DMS114 treated with DMSO at 0.1 percent for 48 hours (cell line): ENCODE measurements around the gene OSTM1.
"Not testable (repeated sequence)": the region's sequence is repeated elsewhere in the genome, so short reads cannot be mapped to it uniquely, and the experiment has no call there.

Experiments used
- DNase-seq: peaks from one replicate; lab custom pipeline; 2025; ENCODE audit not compliant: unreplicated experiment; lab: John Stamatoyannopoulos, UW

Gene OSTM1

DNA sequence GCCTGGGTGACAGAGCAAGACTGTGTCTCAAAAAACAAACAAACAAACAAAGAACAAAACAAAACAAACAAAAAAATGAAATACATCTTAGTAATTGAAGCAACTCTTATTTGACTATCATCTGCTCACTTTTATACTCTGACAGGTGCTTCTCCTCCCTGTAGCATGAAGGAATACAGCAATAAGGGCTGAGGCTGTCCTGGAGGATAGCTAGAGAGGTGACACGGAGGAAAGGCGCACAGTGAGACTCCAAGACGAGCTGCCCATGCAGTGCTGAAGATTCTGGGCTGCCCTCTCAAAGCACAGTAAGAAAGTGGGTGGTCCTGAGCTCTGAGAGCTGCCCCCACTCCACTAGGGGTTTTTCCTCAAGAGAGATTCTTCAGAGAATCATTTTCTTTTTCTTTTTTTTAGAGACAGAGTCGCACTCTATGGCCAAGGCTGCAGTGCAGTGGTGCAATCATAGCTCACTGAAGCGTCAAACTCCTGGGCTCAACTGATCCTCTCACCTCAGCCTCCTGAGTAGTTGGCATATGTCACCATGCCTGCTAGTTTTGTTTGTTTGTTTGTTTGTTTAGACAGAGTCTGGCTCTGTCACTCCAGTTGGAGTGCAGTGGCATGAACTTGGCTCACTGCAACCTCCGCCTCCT lies 50.0 kb downstream of the OSTM1 start:
- no peak for DNase-seq

DNA sequence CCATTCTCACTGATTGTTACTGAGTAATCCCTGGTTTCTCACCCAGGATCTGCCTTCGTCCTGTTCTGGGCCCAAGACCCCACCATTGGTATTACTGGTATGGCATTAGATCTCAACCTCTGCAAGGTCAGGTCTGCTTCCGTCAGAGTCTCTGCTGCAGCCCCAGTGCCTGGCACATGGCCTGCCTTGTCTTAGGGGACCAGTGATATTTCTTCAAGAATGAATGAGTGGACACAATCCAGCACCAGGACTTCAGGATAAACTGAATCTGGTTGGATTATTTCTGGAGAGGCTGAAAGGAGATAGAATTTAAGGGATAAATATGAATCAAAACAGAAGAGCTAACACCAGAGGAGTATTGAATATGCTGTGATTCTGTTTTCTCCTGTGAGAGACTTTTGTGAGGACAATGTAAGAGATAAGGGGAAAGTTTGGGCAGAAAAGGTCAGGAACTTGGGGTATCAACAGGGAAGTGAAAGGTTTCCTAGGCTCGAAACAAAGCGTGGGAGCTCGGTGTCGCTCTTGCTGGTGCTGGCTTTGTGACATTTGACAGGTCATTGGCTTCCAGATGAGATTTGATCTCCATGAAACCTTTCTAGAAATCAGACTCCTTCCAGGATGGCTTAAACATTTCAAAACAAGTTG lies 53.9 kb downstream of the OSTM1 start:
- DNase-seq, result no peak

DNA sequence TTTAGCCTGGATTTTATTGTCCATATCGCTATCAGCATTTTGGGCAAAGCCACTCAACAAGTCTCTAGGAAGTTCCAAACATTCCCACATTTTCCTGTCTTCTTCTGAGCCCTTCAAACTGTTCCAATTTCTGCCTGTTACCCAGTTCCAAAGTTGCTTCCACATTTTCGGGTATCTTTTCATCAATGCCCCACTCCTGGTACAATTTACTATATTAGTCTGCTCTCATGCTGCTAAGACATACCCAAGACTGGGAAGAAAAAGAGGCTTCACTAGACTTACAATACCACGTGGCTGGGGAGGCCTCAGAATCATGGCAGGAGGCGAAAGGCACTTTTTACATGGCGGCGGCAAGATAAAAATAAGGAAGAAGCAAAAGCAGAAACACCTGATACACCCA lies 58.3 kb downstream of the OSTM1 start:
- DNase-seq, result not testable (repeated sequence)

DNA sequence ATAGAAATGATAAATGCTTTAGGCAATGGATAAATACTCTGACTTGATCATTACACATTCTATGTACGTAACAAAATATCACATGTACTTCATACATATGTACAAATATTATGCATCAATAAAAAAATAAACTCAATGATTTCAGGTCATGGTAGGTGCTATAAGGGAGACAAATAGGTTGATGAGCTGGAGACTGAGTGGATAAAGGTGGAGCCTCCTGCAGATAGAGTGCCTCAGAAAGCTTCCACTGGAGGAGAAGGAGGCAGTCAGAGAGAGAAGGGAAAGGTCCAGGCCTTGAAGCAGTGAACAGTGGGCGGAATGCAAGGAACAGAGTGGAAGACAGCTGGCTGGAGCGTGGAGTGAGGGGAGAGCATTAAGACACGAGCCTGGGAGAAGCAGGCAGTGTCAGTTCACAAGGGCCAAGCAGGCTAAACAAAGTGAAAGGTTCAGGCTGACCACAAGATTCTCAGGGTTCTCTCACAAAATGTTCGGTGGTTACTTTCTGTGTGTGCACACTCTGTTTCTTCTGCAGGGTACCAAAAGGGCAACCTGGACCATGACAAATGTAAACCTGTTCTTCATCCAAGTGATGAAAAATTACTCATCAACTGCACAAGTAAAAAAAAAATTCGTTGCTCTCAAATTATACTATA lies 60.6 kb downstream of the OSTM1 start:
- DNase-seq, result no peak

DNA sequence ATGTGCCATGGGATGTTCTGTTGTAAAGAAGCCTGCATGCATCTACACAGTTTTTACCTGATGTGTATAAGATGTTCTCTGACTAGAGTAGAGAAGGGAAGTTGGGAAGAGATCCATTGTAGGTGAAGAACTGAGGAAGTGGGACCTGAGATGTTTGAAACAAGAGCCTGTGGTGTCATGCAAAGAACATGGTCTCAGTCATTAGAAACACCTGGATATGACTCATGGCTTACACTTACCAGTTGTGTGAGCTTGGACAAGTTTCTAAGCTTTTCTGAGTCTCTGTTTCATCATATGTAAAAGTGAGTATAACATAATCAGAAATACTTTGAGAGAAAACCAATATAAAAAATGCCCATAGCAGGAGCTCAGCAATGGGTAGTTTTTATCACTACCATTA lies 64.6 kb downstream of the OSTM1 start:
- DNase-seq, result no peak

DNA sequence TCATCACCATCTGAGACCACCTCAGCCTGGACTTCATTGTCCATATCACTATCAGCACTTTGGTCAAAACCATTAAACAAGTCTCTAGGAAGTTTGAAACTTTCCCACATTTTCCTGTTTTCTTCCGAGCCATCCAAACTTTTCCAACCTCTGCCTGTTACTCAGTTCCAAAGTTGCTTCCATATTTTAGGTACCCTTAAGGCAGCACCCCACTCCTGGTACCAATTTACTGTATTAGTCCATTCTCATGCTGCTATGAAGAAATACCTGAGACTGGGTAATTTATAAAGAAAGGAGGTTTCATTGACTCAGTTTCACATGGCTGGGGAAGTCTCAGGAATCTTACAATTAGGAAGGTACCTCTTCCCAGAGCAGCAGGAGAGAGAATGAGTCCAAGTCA lies 65.3 kb downstream of the OSTM1 start:
- not testable (repeated sequence) for DNase-seq

DNA sequence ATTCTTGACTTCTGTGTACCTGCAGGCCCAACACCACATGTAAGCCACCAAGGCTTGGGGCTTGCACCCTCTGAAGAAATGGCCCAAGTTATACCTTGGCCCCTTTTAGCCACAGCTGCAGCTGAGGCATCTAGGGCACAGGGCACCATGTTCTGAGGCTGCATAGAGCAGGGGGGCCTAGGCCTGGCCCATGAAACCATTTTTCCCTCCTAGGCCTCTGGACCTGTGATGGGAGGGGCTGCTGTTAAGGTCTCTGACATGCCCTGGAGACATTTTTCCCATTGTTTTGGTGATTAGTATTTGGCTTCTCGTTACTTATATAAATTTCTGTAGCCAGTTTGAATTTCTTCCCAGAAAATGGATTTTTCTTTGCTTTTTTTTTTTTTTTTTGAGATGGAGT lies 66.2 kb downstream of the OSTM1 start:
- DNase-seq, result no peak

DNA sequence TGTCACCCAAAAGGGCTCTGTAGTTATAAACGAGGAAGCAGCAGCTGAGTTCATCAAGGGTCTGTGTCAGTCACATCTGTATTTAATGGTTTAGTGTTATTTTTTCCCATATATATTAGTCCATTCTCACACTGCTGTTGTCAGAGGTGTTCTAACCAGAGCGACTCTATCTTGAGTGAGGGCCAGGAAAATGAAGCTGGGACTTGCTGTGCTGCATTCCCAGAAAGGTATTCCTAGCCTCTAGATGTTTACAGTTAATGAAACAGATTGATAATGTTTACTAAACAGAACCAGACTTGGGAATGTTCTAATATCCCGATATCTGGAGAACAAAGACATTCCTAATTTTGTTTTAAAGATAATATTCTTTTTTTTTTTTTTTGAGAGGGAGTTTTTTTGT lies 68.6 kb downstream of the OSTM1 start:
- DNase-seq, result no peak

DNA sequence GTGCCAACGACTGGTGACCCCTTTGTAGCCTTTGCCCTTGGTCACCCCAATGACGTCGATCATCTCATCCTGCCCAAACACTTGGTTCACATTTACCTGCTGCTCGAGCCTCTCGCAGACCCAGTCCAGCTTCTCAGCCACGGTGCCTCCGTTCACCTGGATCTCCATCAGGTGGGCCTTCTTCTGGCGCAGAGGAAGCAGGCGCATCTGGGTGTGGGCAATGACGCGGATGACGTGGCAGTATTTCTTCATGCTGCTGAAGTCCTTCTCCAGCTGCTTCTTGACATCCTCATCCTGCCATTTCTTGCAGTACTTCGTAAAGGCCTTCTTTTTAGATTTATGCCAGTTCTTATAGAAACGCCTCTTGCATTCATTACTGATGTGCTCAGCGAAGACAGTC lies 69.7 kb downstream of the OSTM1 start:
- DNase-seq, result no peak

DNA sequence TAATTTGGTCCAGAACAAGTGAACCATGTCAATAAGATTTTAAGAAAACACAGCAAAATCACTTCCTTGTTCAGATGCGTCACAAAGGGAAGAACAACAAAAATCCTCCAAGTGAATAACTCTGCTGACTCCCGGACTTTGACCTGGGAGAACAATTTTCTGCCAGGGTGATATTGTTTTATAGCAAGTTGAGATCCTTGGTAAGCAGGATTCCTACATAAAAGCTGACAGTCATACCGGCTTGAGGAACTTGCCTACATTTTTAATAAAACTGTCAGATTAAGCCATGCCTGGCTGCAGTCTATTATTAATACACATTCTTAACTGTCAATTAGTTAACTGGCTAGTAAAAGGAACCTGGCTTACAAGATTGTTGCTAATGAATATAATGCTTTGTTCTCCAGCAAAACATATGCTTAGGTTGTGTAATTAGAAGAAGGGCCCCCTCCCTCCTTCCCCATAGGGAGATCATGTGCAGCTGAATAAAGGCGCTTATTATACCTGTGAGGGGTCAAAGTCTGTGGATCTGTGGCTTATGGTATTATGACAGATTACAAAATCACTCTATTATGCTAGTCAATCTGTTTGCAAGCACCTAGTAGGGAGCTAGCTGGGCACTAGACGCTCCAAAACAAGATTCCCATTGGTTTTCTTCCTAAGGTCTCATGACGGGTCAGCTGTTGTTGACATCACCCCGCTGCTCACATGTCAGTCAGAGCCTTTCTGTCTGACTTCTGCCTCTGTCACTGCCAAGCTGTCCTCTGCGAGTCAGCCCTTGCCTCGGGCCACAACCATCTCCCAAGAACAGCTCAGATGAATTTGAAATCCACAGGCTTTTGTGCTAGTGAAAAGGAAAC lies 71.9 kb downstream of the OSTM1 start:
- DNase-seq, result no peak

DNA sequence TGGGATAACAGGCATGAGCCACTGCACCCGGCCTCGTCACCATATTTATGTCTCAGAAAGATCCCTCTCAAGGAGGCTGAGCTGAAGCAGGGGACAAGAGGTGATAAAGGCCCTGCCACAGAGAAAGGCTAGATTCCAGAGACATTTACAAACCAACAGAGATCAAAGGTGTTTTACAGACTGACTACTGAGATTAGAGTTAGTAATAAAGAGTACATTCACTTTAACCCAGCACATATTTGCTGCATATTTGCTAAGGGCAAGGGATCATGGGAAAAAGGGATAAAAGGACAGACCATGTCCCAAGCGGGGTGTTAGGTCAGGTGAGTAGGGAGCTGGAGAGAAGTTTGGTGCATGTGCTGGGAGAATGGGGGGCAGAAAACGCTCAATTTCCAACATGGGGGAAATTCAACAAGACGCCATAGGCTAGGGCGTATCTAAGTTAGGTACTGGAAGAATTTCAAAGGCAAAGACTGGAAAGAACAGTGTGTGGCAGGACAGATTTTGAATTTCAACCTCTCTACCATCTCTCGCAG lies 72.8 kb downstream of the OSTM1 start:
- no peak for DNase-seq

DNA sequence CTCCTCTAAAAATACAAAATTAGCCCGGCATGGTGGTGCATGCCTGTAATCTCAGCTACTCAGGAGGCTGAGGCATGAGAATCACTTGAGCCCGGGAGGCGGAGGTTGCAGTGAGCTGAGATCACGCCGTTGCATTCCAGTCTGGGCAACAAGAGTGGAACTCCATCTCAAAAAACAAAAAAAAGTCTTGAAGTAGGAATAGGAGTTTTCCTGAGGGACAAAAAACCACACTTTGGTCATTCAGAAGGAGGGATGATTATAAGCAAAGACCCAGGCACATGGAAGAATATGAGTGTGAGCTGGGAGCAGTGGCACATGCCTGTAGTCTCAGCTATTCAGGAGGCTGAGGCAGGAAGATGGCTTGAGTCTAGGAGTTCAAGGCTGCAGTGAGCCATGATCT lies 74.3 kb downstream of the OSTM1 start:
- DNase-seq, result not testable (repeated sequence)

DNA sequence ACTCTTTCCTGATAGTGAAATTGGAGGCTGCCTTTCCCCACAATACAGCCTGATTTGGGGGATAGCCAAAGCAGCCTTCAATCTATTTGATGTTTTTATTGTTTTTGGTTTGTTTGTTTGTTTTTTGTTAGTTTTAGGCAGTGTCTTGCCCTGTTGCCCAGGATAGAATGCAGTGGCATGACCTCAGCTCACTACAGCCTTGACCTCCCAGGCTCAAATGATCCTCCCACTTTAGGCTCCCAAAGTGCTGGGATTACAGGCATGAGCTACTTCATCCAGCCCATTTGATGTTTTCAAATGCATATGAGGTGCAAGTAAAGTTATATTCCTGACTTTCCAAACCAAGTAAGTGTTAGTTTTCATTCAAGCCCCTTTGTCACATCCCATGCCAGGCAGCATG lies 75.2 kb downstream of the OSTM1 start:
- no peak for DNase-seq

DNA sequence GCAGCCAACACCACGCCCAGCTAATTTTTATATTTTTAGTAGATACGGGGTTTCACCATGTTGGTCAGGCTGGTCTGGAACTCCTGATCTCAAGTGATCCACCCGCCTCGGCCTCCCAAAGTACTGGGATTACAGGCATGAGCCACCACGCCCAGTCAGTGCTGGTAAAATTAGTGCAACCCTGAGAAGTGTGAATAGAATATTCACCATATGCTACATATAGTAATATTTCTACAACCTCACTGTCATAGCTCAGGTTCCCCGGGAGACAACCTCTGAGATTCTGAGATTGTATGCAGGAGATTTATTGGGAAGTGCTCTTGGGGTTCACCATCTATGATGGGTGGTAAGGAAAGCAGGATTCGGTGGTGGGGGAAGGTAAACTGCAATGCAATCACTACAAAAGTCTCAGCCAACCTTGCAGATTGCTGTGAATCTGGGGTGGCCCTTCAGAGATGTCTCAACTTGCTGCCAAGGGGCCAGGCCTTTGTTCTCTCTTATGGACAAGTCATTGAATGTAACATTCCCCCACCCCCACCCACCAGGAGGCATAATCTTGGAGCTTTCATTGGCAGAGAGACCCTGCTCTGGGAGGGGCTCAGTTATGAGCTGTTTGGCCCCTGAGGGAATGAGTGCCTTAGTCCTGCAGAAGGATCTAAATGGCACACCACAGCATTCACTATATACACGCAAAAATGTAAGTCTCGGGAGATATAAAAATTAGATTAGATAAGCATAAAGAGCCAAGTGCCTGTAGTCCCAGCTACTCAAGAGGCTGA lies 82.6 kb downstream of the OSTM1 start:
- DNase-seq, result no peak
